RWPE1 (cell line): ENCODE results near the gene CYP2A7.
"Not testable (repeated sequence)": the region's sequence is repeated elsewhere in the genome, so short reads cannot be mapped to it uniquely, and the experiment has no call there.

Source experiments
- CTCF ChIA-PET: fragments of 350-600 bp; sonication (Branson Sonifier 250); formaldehyde crosslinking; extraction: SDS; loops from one replicate; lab custom pipeline; 2021; lab: Yijun Ruan, JAX
- POLR2A ChIA-PET: fragments of 400-600 bp; formaldehyde crosslinking; extraction: SDS; loops from one replicate; lab custom pipeline; 2020; ENCODE audit warnings: antibody characterized with exemption; ENCODE audit not compliant: low non-redundant PET; lab: Yijun Ruan, JAX
- DNase-seq: peaks from one replicate; pipeline ENCODE4 v3.0.0; 2012; ENCODE audit warnings: low spot score
- H3K27ac ChIP-seq: fragments of 450-650 bp; 2 replicates; pipeline ENCODE4 v1.5.1; 2017
- CTCF ChIP-seq: fragments of 450-650 bp; conservative IDR thresholded peaks from 2 replicates; pipeline ENCODE4 v1.5.1; 2017; ENCODE audit warnings: low read depth, mild to moderate bottlenecking

CYP2A7 gene

GRCh38 chr19:40882062-40882461 is at the start of gene CYP2A7:
CYP2A7 (minus strand) TSS chr19:40882231; CDS start chr19:40882210, 21 bp downstream.
- CTCF ChIA-PET, DNase-seq, H3K27ac ChIP-seq, POLR2A ChIA-PET: not testable (repeated sequence)

- CTCF ChIA-PET: interaction anchor here (0.6 kb wide), 2 partner anchors 43 to 144 kb away, joined by 3 to 5 read pairs; no protein-coding TSS in a partner anchor
- POLR2A ChIA-PET, H3K27ac ChIP-seq, DNase-seq: not testable (repeated sequence)
Observed at GRCh38 chr19:40930799-40931198, 48.8 kb upstream of the CYP2A7 start.

- DNase-seq, POLR2A ChIA-PET, CTCF ChIA-PET: not testable (repeated sequence)
Observed at GRCh38 chr19:40929942-40930341, 47.9 kb upstream of the CYP2A7 start.

GRCh38 chr19:40928850-40929249 is 46.8 kb upstream of the CYP2A7 start:
- ChIA-PET CTCF (no interaction called here), POLR2A (no interaction called here)
- DNase-seq: no peak
- no peak for TF ChIP-seq CTCF
- H3K27ac ChIP-seq: no peak overlapping the region

More at GRCh38 chr19:40929942-40930341, 47.9 kb upstream of the CYP2A7 start:
- not testable (repeated sequence) for H3K27ac ChIP-seq

- no peak for DNase-seq
- no peak for TF ChIP-seq CTCF
- POLR2A ChIA-PET: no interaction called here
- CTCF ChIA-PET: no interaction called here
- H3K27ac ChIP-seq: no peak overlapping the region
Observed at GRCh38 chr19:40927567-40927966, 45.5 kb upstream of the CYP2A7 start.

GRCh38 chr19:40926276-40926675 is 44.2 kb upstream of the CYP2A7 start:
- DNase-seq, H3K27ac ChIP-seq, CTCF ChIA-PET, POLR2A ChIA-PET: not testable (repeated sequence)

- TF ChIP-seq CTCF: no peak
- H3K27ac ChIP-seq: no peak overlapping the region
- CTCF ChIA-PET: no interaction called here
- DNase-seq: no peak
- POLR2A ChIA-PET: no interaction called here
Observed at GRCh38 chr19:40923934-40924391, 41.9 kb upstream of the CYP2A7 start.

- CTCF ChIA-PET: interaction anchor here (0.6 kb wide), 1 partner anchor 16 kb away, joined by 5 read pairs; no protein-coding TSS in a partner anchor
- H3K27ac ChIP-seq, POLR2A ChIA-PET, DNase-seq: not testable (repeated sequence)
Observed at GRCh38 chr19:40922237-40923160, 40.5 kb upstream of the CYP2A7 start.
